ENCODE measurements around the gene GREM1.
A peak's percentile ranks its signal among the peaks of the same experiment; 100 is the strongest.

Gene GREM1

GRCh38 chr15:32757426-32757825 is 39.6 kb downstream of the GREM1 start:
- WGBS, 2 experiments (ENCODE audit: insufficient coverage in 2 of 2) = no CpG with 5 or more reads among the region's 2 CpGs
- Histone ChIP-seq H3K36me3 (ENCODE audit: control insufficient read depth, insufficient read depth, low read length) (no peaks in the 10 kb centered on the region), H3K4me3 (ENCODE audit: extremely low read depth, insufficient read depth, low read length, poor library complexity, severe bottlenecking) (no peak overlapping the region), H3K27ac (ENCODE audit: low read depth, low read length, severe bottlenecking) (no peak overlapping the region), H3K4me1 (ENCODE audit: control insufficient read depth, insufficient read depth, low read length, poor library complexity, severe bottlenecking) (no peaks in the 10 kb centered on the region), H3K9me3 (ENCODE audit: control insufficient read depth, low read length) (no peaks in the 10 kb centered on the region)

- no peaks in the 10 kb centered on the region for H3K36me3 ChIP-seq (ENCODE audit: control insufficient read depth, insufficient read depth, low read length)
- no peak overlapping the region for H3K27ac ChIP-seq (ENCODE audit: low read depth, low read length, severe bottlenecking)
- no peaks in the 10 kb centered on the region for H3K9me3 ChIP-seq (ENCODE audit: control insufficient read depth, low read length)
- H3K4me1 ChIP-seq (ENCODE audit: control insufficient read depth, insufficient read depth, low read length, poor library complexity, severe bottlenecking) = no peaks in the 10 kb centered on the region
- WGBS, 2 experiments (ENCODE audit: insufficient coverage in 2 of 2) = 83 to 100% methylated on average over 1 of the region's 1 CpG
- H3K4me3 ChIP-seq (ENCODE audit: extremely low read depth, insufficient read depth, low read length, poor library complexity, severe bottlenecking) = no peak overlapping the region
Observed at GRCh38 chr15:32763295-32763694, 45.5 kb downstream of the GREM1 start.

GRCh38 chr15:32765236-32765635 is 47.4 kb downstream of the GREM1 start:
- no peak overlapping the region for H3K4me3 ChIP-seq (ENCODE audit: extremely low read depth, insufficient read depth, low read length, poor library complexity, severe bottlenecking)
- H3K4me1 ChIP-seq (ENCODE audit: control insufficient read depth, insufficient read depth, low read length, poor library complexity, severe bottlenecking) = no peaks in the 10 kb centered on the region
- H3K27ac ChIP-seq (ENCODE audit: low read depth, low read length, severe bottlenecking) = no peak overlapping the region
- no peaks in the 10 kb centered on the region for H3K9me3 ChIP-seq (ENCODE audit: control insufficient read depth, low read length)
- 50 to 64% methylated on average over 2 to 4 of the region's 4 CpGs for WGBS, 2 experiments (ENCODE audit: insufficient coverage in 2 of 2)
- no peaks in the 10 kb centered on the region for H3K36me3 ChIP-seq (ENCODE audit: control insufficient read depth, insufficient read depth, low read length)

- WGBS, 2 experiments (ENCODE audit: insufficient coverage in 2 of 2) = 0 to 90% methylated on average over 1 to 2 of the region's 3 CpGs
- H3K4me3 ChIP-seq (ENCODE audit: extremely low read depth, insufficient read depth, low read length, poor library complexity, severe bottlenecking) = no peak overlapping the region
- no peaks in the 10 kb centered on the region for H3K9me3 ChIP-seq (ENCODE audit: control insufficient read depth, low read length)
- H3K4me1 ChIP-seq (ENCODE audit: control insufficient read depth, insufficient read depth, low read length, poor library complexity, severe bottlenecking) = no peaks in the 10 kb centered on the region
- no peaks in the 10 kb centered on the region for H3K36me3 ChIP-seq (ENCODE audit: control insufficient read depth, insufficient read depth, low read length)
- H3K27ac ChIP-seq (ENCODE audit: low read depth, low read length, severe bottlenecking) = no peak overlapping the region
Observed at GRCh38 chr15:32766101-32766500, 48.3 kb downstream of the GREM1 start.

GRCh38 chr15:32767236-32767635 is 49.4 kb downstream of the GREM1 start:
- Histone ChIP-seq H3K27ac (ENCODE audit: low read depth, low read length, severe bottlenecking) (no peak overlapping the region), H3K4me1 (ENCODE audit: control insufficient read depth, insufficient read depth, low read length, poor library complexity, severe bottlenecking) (no peaks in the 10 kb centered on the region), H3K9me3 (ENCODE audit: control insufficient read depth, low read length) (no peaks in the 10 kb centered on the region), H3K36me3 (ENCODE audit: control insufficient read depth, insufficient read depth, low read length) (no peaks in the 10 kb centered on the region), H3K4me3 (ENCODE audit: extremely low read depth, insufficient read depth, low read length, poor library complexity, severe bottlenecking) (no peak overlapping the region)
- no CpG with 5 or more reads among the region's 1 CpG for WGBS, 2 experiments (ENCODE audit: insufficient coverage in 2 of 2)

- Histone ChIP-seq H3K4me3 (ENCODE audit: extremely low read depth, insufficient read depth, low read length, poor library complexity, severe bottlenecking) (no peak overlapping the region), H3K9me3 (ENCODE audit: control insufficient read depth, low read length) (peaks cover 7% of the 10 kb centered on the region), H3K4me1 (ENCODE audit: control insufficient read depth, insufficient read depth, low read length, poor library complexity, severe bottlenecking) (peaks cover 11% of the 10 kb centered on the region), H3K36me3 (ENCODE audit: control insufficient read depth, insufficient read depth, low read length) (no peaks in the 10 kb centered on the region), H3K27ac (ENCODE audit: low read depth, low read length, severe bottlenecking) (no peak overlapping the region)
- WGBS, 2 experiments (ENCODE audit: insufficient coverage in 2 of 2) = 63 to 82% methylated on average over 3 of the region's 4 CpGs
Observed at GRCh38 chr15:32774022-32774421, 56.2 kb downstream of the GREM1 start.

GRCh38 chr15:32775103-32775502 is 57.3 kb downstream of the GREM1 start:
- WGBS, 2 experiments (ENCODE audit: insufficient coverage in 2 of 2) = 75 to 100% methylated on average over 2 of the region's 3 CpGs
- Histone ChIP-seq H3K36me3 (ENCODE audit: control insufficient read depth, insufficient read depth, low read length) (no peaks in the 10 kb centered on the region), H3K9me3 (ENCODE audit: control insufficient read depth, low read length) (peaks cover 10% of the 10 kb centered on the region), H3K4me3 (ENCODE audit: extremely low read depth, insufficient read depth, low read length, poor library complexity, severe bottlenecking) (no peak overlapping the region), H3K27ac (ENCODE audit: low read depth, low read length, severe bottlenecking) (no peak overlapping the region), H3K4me1 (ENCODE audit: control insufficient read depth, insufficient read depth, low read length, poor library complexity, severe bottlenecking) (peaks cover 11% of the 10 kb centered on the region)

- Histone ChIP-seq H3K4me3 (ENCODE audit: extremely low read depth, insufficient read depth, low read length, poor library complexity, severe bottlenecking) (no peak overlapping the region), H3K27ac (ENCODE audit: low read depth, low read length, severe bottlenecking) (no peak overlapping the region), H3K4me1 (ENCODE audit: control insufficient read depth, insufficient read depth, low read length, poor library complexity, severe bottlenecking) (peaks cover 10% of the 10 kb centered on the region), H3K36me3 (ENCODE audit: control insufficient read depth, insufficient read depth, low read length) (no peaks in the 10 kb centered on the region), H3K9me3 (ENCODE audit: control insufficient read depth, low read length) (peaks cover 10% of the 10 kb centered on the region)
- 80% methylated on average over 2 of the region's 4 CpGs; no CpG with 5 or more reads in 1 of the 2 experiments for WGBS, 2 experiments (ENCODE audit: insufficient coverage in 2 of 2)
Observed at GRCh38 chr15:32778391-32779176, 60.8 kb downstream of the GREM1 start.

- Histone ChIP-seq H3K36me3 (ENCODE audit: control insufficient read depth, insufficient read depth, low read length) (no peaks in the 10 kb centered on the region), H3K4me3 (ENCODE audit: extremely low read depth, insufficient read depth, low read length, poor library complexity, severe bottlenecking) (no peak overlapping the region), H3K27ac (ENCODE audit: low read depth, low read length, severe bottlenecking) (no peak overlapping the region), H3K4me1 (ENCODE audit: control insufficient read depth, insufficient read depth, low read length, poor library complexity, severe bottlenecking) (no peaks in the 10 kb centered on the region), H3K9me3 (ENCODE audit: control insufficient read depth, low read length) (peaks cover 6% of the 10 kb centered on the region)
- WGBS, 2 experiments (ENCODE audit: insufficient coverage in 2 of 2) = 29 to 39% methylated on average over 3 of the region's 3 CpGs
Observed at GRCh38 chr15:32781781-32782180, 64.0 kb downstream of the GREM1 start.

GRCh38 chr15:32784581-32784980 is 66.8 kb downstream of the GREM1 start:
- Histone ChIP-seq H3K9me3 (ENCODE audit: control insufficient read depth, low read length) (no peaks in the 10 kb centered on the region), H3K27ac (ENCODE audit: low read depth, low read length, severe bottlenecking) (no peak overlapping the region), H3K4me3 (ENCODE audit: extremely low read depth, insufficient read depth, low read length, poor library complexity, severe bottlenecking) (no peak overlapping the region), H3K36me3 (ENCODE audit: control insufficient read depth, insufficient read depth, low read length) (no peaks in the 10 kb centered on the region), H3K4me1 (ENCODE audit: control insufficient read depth, insufficient read depth, low read length, poor library complexity, severe bottlenecking) (no peaks in the 10 kb centered on the region)

GRCh38 chr15:32786906-32787305 is 69.1 kb downstream of the GREM1 start:
- Histone ChIP-seq H3K9me3 (ENCODE audit: control insufficient read depth, low read length) (no peaks in the 10 kb centered on the region), H3K27ac (ENCODE audit: low read depth, low read length, severe bottlenecking) (peak overlapping the region; percentile 32), H3K4me3 (ENCODE audit: extremely low read depth, insufficient read depth, low read length, poor library complexity, severe bottlenecking) (no peak overlapping the region), H3K36me3 (ENCODE audit: control insufficient read depth, insufficient read depth, low read length) (no peaks in the 10 kb centered on the region), H3K4me1 (ENCODE audit: control insufficient read depth, insufficient read depth, low read length, poor library complexity, severe bottlenecking) (no peaks in the 10 kb centered on the region)
- 95 to 100% methylated on average over 4 of the region's 7 CpGs for WGBS, 2 experiments (ENCODE audit: insufficient coverage in 2 of 2)

Measured in mesodermal cell (in vitro differentiated cells).